ENCODE results near the gene RERE. TPM values are rescaled to one million over a fixed set of nuclear protein-coding genes. Genes with fewer than 3 reads are reported as not detected.
A peak's percentile ranks its signal among the peaks of the same experiment; 100 is the strongest.
"Not testable (repeated sequence)": the region's sequence is repeated elsewhere in the genome, so short reads cannot be mapped to it uniquely, and the experiment has no call there.

The RERE gene
- total RNA-seq, 1 donor from 2014 or later = 50.7 TPM

- no peak for DNase-seq
These were observed 24.0 kb upstream of the RERE start for GRCh38 chr1:8841395-8841794.

GRCh38 chr1:8839990-8840389 is 22.6 kb upstream of the RERE start:
- no peak for DNase-seq

GRCh38 chr1:8835941-8836643 is 18.7 kb upstream of the RERE start:
- no peak for DNase-seq

- DNase-seq = peak; percentile 24
These were observed 13.9 kb upstream of the RERE start for GRCh38 chr1:8831340-8831739.

GRCh38 chr1:8830732-8831131 is 13.3 kb upstream of the RERE start:
- not testable (repeated sequence) for DNase-seq

- DNase-seq = peak; percentile 51
These were observed 8.6 kb upstream of the RERE start for GRCh38 chr1:8825985-8826481.

- no peak for DNase-seq
These were observed 5.8 kb upstream of the RERE start for GRCh38 chr1:8823295-8823664.

- DNase-seq = peak; percentile 73
These were observed 5.2 kb upstream of the RERE start for GRCh38 chr1:8822373-8823294.

- no peak for DNase-seq
These were observed 3.6 kb upstream of the RERE start for GRCh38 chr1:8821084-8821483.

- DNase-seq = not testable (repeated sequence)
These were observed 1.3 kb upstream of the RERE start for GRCh38 chr1:8818789-8819188.

GRCh38 chr1:8818325-8818775 is 910 bp upstream of the RERE start:
- DNase-seq = peak; percentile 94

- peak; percentile 29 for DNase-seq
These were observed 519 bp downstream of the RERE start for GRCh38 chr1:8816831-8817411.

GRCh38 chr1:8816264-8816663 is 1.2 kb downstream of the RERE start:
- peak; percentile 74 for DNase-seq

- DNase-seq = peak; percentile 45
These were observed 1.8 kb downstream of the RERE start for GRCh38 chr1:8815582-8816151.

GRCh38 chr1:8814865-8815264 is 2.6 kb downstream of the RERE start:
- DNase-seq = peak; percentile 57

- DNase-seq = no peak
These were observed 3.4 kb downstream of the RERE start for GRCh38 chr1:8813991-8814390.

GRCh38 chr1:8813016-8813763 is 4.2 kb downstream of the RERE start:
- peak; percentile 78 for DNase-seq

- no peak for DNase-seq
These were observed 5.4 kb downstream of the RERE start for GRCh38 chr1:8812081-8812480.

- DNase-seq = no peak
These were observed 6.5 kb downstream of the RERE start for GRCh38 chr1:8810987-8811386.

GRCh38 chr1:8809342-8809736 is 8.1 kb downstream of the RERE start:
- no peak for DNase-seq

GRCh38 chr1:8807004-8807403 is 10.4 kb downstream of the RERE start:
- no peak for DNase-seq

- no peak for DNase-seq
These were observed 17.0 kb downstream of the RERE start for GRCh38 chr1:8800416-8800815.
